IMR-90 (cell line): ENCODE results near the gene STAC. TPM values are rescaled to one million over a fixed set of nuclear protein-coding genes. Genes with fewer than 3 reads are reported as not detected.
A peak's percentile ranks its signal among the peaks of the same experiment; 100 is the strongest.

Experiments used
- ATAC-seq: fragments of 200-7000 bp; cut with Tn5 transposase; 2 replicates; pipeline ENCODE4 v1.9.1; 2020; ENCODE audit warnings: low read depth, mild to moderate bottlenecking, moderate library complexity
- BruUV-seq: library from RNA; stranded (reverse); fragments of 400-500 nt; replicated peaks from 2 replicates; lab custom pipeline; 2021; lab: Mats Ljungman, UMichigan
- CTCF ChIA-PET: fragments of 300-600 bp; formaldehyde crosslinking; extraction: SDS; loops from one replicate; lab custom pipeline; 2021; ENCODE audit warnings: antibody characterized with exemption; lab: Yijun Ruan, JAX
- POLR2A ChIA-PET: fragments of 300-600 bp; sonication (Branson Sonifier 250); formaldehyde crosslinking; loops from one replicate; lab custom pipeline; 2022; ENCODE audit warnings: antibody characterized with exemption; ENCODE audit not compliant: unreplicated experiment; lab: Charles Lee
- DNase-seq: peaks from one replicate; pipeline ENCODE4 v3.0.0; 2013
- H2AFZ ChIP-seq: replicated peaks from 2 replicates; pipeline ENCODE3; 2013; ENCODE audit warnings: low read length, mild to moderate bottlenecking; ENCODE audit not compliant: poor library complexity
- H2AK5ac ChIP-seq: 2 replicates; pipeline ENCODE4 v1.6.1; 2013; ENCODE audit warnings: low read depth, low read length, inconsistent platforms
- H2AK9ac ChIP-seq: replicated peaks from 2 replicates; pipeline ENCODE3; 2013; ENCODE audit warnings: mild to moderate bottlenecking, low read depth, low read length, moderate library complexity; ENCODE audit not compliant: poor library complexity
- H2BK120ac ChIP-seq: 2 replicates; pipeline ENCODE4 v1.6.1; 2013; ENCODE audit warnings: low read depth, low read length, inconsistent platforms
- H2BK15ac ChIP-seq: 3 replicates; pipeline ENCODE4 v1.6.1; 2013; ENCODE audit warnings: low read depth, low read length, inconsistent platforms
- H2BK20ac ChIP-seq: 2 replicates; pipeline ENCODE4 v1.6.1; 2013; ENCODE audit warnings: low read depth, mild to moderate bottlenecking, inconsistent platforms, low read length, moderate library complexity
- H2BK5ac ChIP-seq: 2 replicates; pipeline ENCODE4 v1.6.1; 2013; ENCODE audit warnings: mild to moderate bottlenecking, low read depth, low read length, inconsistent platforms; ENCODE audit not compliant: poor library complexity, severe bottlenecking
- H3K14ac ChIP-seq: replicated peaks from 2 replicates; pipeline ENCODE4 v1.6.1; 2013; ENCODE audit warnings: low read depth, low read length, inconsistent platforms
- H3K18ac ChIP-seq: 2 replicates; pipeline ENCODE4 v1.6.1; 2013; ENCODE audit warnings: low read depth, low read length, control low read depth
- H3K23ac ChIP-seq: 2 replicates; pipeline ENCODE4 v1.6.1; 2013; ENCODE audit warnings: low read depth, low read length, inconsistent platforms
- H3K27ac ChIP-seq: 2 replicates; pipeline ENCODE4 v1.5.1; 2013; ENCODE audit warnings: mild to moderate bottlenecking, control low read depth, low read length; ENCODE audit not compliant: insufficient read depth
- H3K27me3 ChIP-seq: 2 replicates; pipeline ENCODE4 v1.6.1; 2013; ENCODE audit warnings: low read length; ENCODE audit not compliant: control insufficient read depth, insufficient read depth
- H3K36me3 ChIP-seq: 2 replicates; pipeline ENCODE4 v1.6.1; 2013; ENCODE audit warnings: low read length, mixed read lengths; ENCODE audit not compliant: control insufficient read depth, insufficient read depth
- H3K4ac ChIP-seq: 2 replicates; pipeline ENCODE4 v1.6.1; 2013; ENCODE audit warnings: low read depth, low read length, inconsistent platforms
- H3K4me1 ChIP-seq: 2 replicates; pipeline ENCODE4 v1.6.1; 2013; ENCODE audit warnings: low read length, mixed read lengths; ENCODE audit not compliant: control insufficient read depth, insufficient read depth
- H3K4me2 ChIP-seq: 2 replicates; pipeline ENCODE4 v1.6.1; 2013; ENCODE audit warnings: low read depth, mild to moderate bottlenecking, control low read depth, low read length, moderate library complexity
- H3K4me3 ChIP-seq: 2 replicates; pipeline ENCODE4 v1.5.1; 2013; ENCODE audit warnings: low read depth, mild to moderate bottlenecking, control low read depth, low read length, moderate library complexity; ENCODE audit not compliant: insufficient read depth
- H3K56ac ChIP-seq: 2 replicates; pipeline ENCODE4 v1.6.1; 2013; ENCODE audit warnings: low read length, inconsistent platforms; ENCODE audit not compliant: insufficient read depth; ENCODE audit errors: extremely low read depth
- H3K79me1 ChIP-seq, 2 experiments: 2 replicates each; pipeline ENCODE4 v1.6.1; 2013; ENCODE audit warnings: low read length in 2 of 2, inconsistent platforms in 1 of 2, low read depth in 1 of 2
- H3K9ac ChIP-seq: 2 replicates; pipeline ENCODE4 v1.6.1; 2013; ENCODE audit warnings: low read depth, low read length, control low read depth
- H3K9me1 ChIP-seq: 2 replicates; pipeline ENCODE4 v1.6.1; 2013; ENCODE audit warnings: low read length, inconsistent platforms; ENCODE audit not compliant: insufficient read depth
- H3K9me3 ChIP-seq: 2 replicates; pipeline ENCODE4 v1.6.1; 2013; ENCODE audit warnings: low read length; ENCODE audit not compliant: control insufficient read depth, insufficient read depth
- H4K20me1 ChIP-seq: 2 replicates; pipeline ENCODE4 v1.6.1; 2013; ENCODE audit warnings: low read length, inconsistent platforms; ENCODE audit not compliant: insufficient read depth
- H4K5ac ChIP-seq: 2 replicates; pipeline ENCODE4 v1.6.1; 2013; ENCODE audit warnings: mild to moderate bottlenecking, low read depth, low read length, control low read depth
- H4K8ac ChIP-seq, 2 experiments: 2 replicates each; pipeline ENCODE4 v1.6.1; 2013; ENCODE audit warnings: low read depth in 2 of 2, low read length in 2 of 2, control low read depth in 1 of 2, inconsistent platforms in 1 of 2
- H4K91ac ChIP-seq: 2 replicates; pipeline ENCODE4 v1.6.1; 2013; ENCODE audit warnings: low read depth, low read length, inconsistent platforms; ENCODE audit not compliant: insufficient read depth
- MAZ ChIP-seq: IDR thresholded peaks from 2 replicates; pipeline ENCODE4 v1.6.1; 2012; ENCODE audit warnings: low read depth, mild to moderate bottlenecking, low read length, improper control_type of control experiment, moderate library complexity, borderline replicate concordance
- RCOR1 ChIP-seq: IDR thresholded peaks from 2 replicates; pipeline ENCODE4 v1.6.1; 2012; ENCODE audit warnings: mild to moderate bottlenecking, low read length, improper control_type of control experiment; ENCODE audit not compliant: insufficient replicate concordance
- WGBS, 2 experiments: methylation state at CpG; one replicate each; pipeline versions ENCODE4 v1.1.5 to v1.1.7; 2013; ENCODE audit warnings: missing lambda C conversion rate in 2 of 2; ENCODE audit not compliant: insufficient read length in 1 of 2; ENCODE audit errors: extremely low coverage in 2 of 2; 5-methylcytosine and 5-hydroxymethylcytosine counted together
- dilution Hi-C: fragments of 300-500 bp; cut with HindIII; formaldehyde crosslinking; loops from one replicate; pipeline ENCODE4 v1.14.3; 2018; ENCODE audit warnings: low sequenced_read_pairs; ENCODE audit not compliant: unreplicated experiment
- in situ Hi-C: fragments of 300-500 bp; cut with MboI; formaldehyde crosslinking; loops from 3 replicates; pipeline ENCODE4 v1.14.3; 2019; ENCODE audit warnings: low sequenced_read_pairs, inconsistent platforms, mixed read lengths
- intact Hi-C: fragments of 100-400 bp; cut with micrococcal nuclease; formaldehyde crosslinking; loops from 2 replicates; pipeline ENCODE4 v1.10.0; 2022
- polyA plus RNA-seq, 3 experiments: library from polyadenylated mRNA; depleted of rRNA; stranded (reverse); fragments of >200 nt; gene quantifications; 2 replicates each; pipeline ENCODE4 v1.2.3, GENCODE V29; 2012; ENCODE audit warnings: low replicate concordance in 1 of 3
- total RNA-seq: library from RNA; depleted of rRNA; stranded (reverse); fragments of >200 nt; gene quantifications from 2 replicates; pipeline ENCODE4 v1.2.3, GENCODE V29; 2012
- TF ChIP-seq, protein P1 (sequence below): conservative IDR thresholded peaks from 2 replicates; pipeline ENCODE4 v1.5.1; 2012; ENCODE audit warnings: mild to moderate bottlenecking, low read depth, low read length, improper control_type of control experiment

Gene STAC
- total and polyA plus RNA-seq, 2 of the 4 experiments (the other 2 are of a cell fraction) = 0.19 to 0.36 TPM

- ChIA-PET CTCF (interaction anchor here (0.8 kb wide), 1 partner anchor 64 kb away, joined by 3 read pairs; no protein-coding TSS in a partner anchor), POLR2A (no interaction called here)
- Histone ChIP-seq H4K20me1 (no peaks in the 10 kb centered on the region), H3K14ac (no peak overlapping the region), H3K27ac (no peak overlapping the region), H2BK20ac (no peak overlapping the region), H3K4me1 (no peaks in the 10 kb centered on the region), H2AFZ (no peak overlapping the region), H3K79me1 (no peaks in the 10 kb centered on the region), H3K9ac (no peak overlapping the region), H3K9me1 (no peaks in the 10 kb centered on the region), H3K4me3 (no peak overlapping the region), H3K4ac (no peak overlapping the region), H3K9me3 (no peaks in the 10 kb centered on the region), H2BK5ac (no peak overlapping the region), H2AK9ac (no peak overlapping the region), H4K5ac (no peak overlapping the region), H2BK15ac (no peak overlapping the region), H3K18ac (no peak overlapping the region), H2BK120ac (no peak overlapping the region), H4K8ac (no peak overlapping the region), H4K91ac (no peak overlapping the region), H3K27me3 (no peaks in the 10 kb centered on the region), H3K56ac (no peak overlapping the region), H3K4me2 (no peak overlapping the region), H2AK5ac (no peak overlapping the region), H3K36me3 (no peaks in the 10 kb centered on the region), H3K23ac (no peak overlapping the region)
- TF ChIP-seq, protein P1, sequence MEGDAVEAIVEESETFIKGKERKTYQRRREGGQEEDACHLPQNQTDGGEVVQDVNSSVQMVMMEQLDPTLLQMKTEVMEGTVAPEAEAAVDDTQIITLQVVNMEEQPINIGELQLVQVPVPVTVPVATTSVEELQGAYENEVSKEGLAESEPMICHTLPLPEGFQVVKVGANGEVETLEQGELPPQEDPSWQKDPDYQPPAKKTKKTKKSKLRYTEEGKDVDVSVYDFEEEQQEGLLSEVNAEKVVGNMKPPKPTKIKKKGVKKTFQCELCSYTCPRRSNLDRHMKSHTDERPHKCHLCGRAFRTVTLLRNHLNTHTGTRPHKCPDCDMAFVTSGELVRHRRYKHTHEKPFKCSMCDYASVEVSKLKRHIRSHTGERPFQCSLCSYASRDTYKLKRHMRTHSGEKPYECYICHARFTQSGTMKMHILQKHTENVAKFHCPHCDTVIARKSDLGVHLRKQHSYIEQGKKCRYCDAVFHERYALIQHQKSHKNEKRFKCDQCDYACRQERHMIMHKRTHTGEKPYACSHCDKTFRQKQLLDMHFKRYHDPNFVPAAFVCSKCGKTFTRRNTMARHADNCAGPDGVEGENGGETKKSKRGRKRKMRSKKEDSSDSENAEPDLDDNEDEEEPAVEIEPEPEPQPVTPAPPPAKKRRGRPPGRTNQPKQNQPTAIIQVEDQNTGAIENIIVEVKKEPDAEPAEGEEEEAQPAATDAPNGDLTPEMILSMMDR = no peak
- TF ChIP-seq RCOR1 = no peak
- TF ChIP-seq MAZ = no peak
- ATAC-seq = peak; percentile 32; the same call in 1 of the 2 replicates
- dilution Hi-C loops (no loop called here), intact Hi-C loops (no loop called here), in situ Hi-C loops (no loop called here)
- BruUV-seq = no TSS peak
- no peak for DNase-seq
- no CpG with 5 or more reads among the region's 2 CpGs for WGBS, 2 experiments
Measured at GRCh38 chr3:36480911-36481648, 100.8 kb downstream of the STAC start.
